Activated CD4-positive, CD25-positive, alpha-beta regulatory T cell treated with anti-CD3 and anti-CD28 coated beads, Interleukin-2, amount 50 U/mL, for 72 hours (primary cell): ENCODE data around the gene METTL26.
A peak's percentile ranks its signal among the peaks of the same experiment; 100 is the strongest.

ENCODE experiments used
- DNase-seq: peaks from one replicate; pipeline ENCODE4 v3.0.0; 2021

METTL26 gene

GRCh38 chr16:595094-595528, 41.0 kb downstream of the METTL26 start:
- DNase-seq: no peak

- DNase-seq: no peak
These were observed 42.3 kb downstream of the METTL26 start for GRCh38 chr16:593807-594206.

GRCh38 chr16:593406-593805, 42.7 kb downstream of the METTL26 start:
- no peak for DNase-seq

GRCh38 chr16:592518-593306, 43.4 kb downstream of the METTL26 start:
- peak; percentile 32 for DNase-seq

- no peak for DNase-seq
These were observed 44.1 kb downstream of the METTL26 start for GRCh38 chr16:591892-592517.

- no peak for DNase-seq
These were observed 44.9 kb downstream of the METTL26 start for GRCh38 chr16:591231-591630.

- DNase-seq: no peak
These were observed 45.3 kb downstream of the METTL26 start for GRCh38 chr16:590815-591200.

GRCh38 chr16:590188-590814, 45.8 kb downstream of the METTL26 start:
- no peak for DNase-seq

GRCh38 chr16:589658-590187, 46.4 kb downstream of the METTL26 start, which contains the start of gene RAB40C:
Gene RAB40C, plus strand, starts transcription at chr16:590066. Its CDS starts 226 bp downstream, at chr16:590292.
- DNase-seq: peak; percentile 99

GRCh38 chr16:588889-589657, 47.0 kb downstream of the METTL26 start:
- DNase-seq: peak; percentile 99

- no peak for DNase-seq
These were observed 47.5 kb downstream of the METTL26 start for GRCh38 chr16:588639-588888.

- no peak for DNase-seq
These were observed 49.2 kb downstream of the METTL26 start for GRCh38 chr16:586645-587590.

- no peak for DNase-seq
These were observed 50.0 kb downstream of the METTL26 start for GRCh38 chr16:586047-586644.

- DNase-seq: no peak
These were observed 50.8 kb downstream of the METTL26 start for GRCh38 chr16:585351-585750.
